GM19240 (cell line): ENCODE results near the gene PAF1.

Source experiments
- DNase-seq: peaks from one replicate; pipeline ENCODE4 v3.0.0; 2011; ENCODE audit warnings: low spot score; ENCODE audit not compliant: insufficient read length

PAF1 gene

GRCh38 chr19:39405958-39406655 lies 15.2 kb upstream of the PAF1 start:
- DNase-seq, result no peak

DNA sequence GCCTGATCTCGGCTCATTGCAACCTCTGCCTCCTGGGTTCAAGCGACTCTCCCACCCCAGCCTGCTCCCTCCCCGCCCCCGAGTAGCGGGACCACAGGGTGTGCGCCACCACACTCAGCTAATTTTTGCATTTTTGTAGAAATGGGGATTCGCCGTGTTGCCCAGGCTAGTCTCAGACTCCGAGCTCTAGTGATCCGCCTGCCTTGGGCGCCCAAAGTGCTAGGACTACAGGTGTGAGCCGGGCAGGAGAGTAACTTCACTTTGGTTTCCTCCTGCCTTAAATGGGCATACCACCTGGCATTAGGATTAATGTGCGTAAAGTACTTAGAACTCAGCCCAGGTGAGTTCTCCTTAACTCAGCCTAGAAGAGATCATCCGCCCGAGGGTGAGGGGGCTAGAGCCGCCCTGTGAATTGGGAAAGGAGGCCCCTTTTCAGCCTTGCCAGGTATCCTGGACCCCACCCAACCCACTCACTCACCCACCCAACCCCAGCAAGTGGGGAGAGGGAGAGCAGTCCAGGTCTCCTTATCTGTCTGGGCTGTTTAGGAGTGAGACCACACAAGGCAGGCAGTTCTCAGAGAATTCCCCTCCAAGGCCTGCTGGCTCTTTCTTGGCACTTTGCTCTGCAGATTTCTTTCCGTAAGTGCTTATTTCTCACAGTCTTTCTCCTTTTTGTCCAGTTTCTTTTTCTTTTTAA lies 14.5 kb upstream of the PAF1 start:
- DNase-seq, result no peak

GRCh38 chr19:39403331-39404312 lies 12.7 kb upstream of the PAF1 start:
- peak; percentile 40 for DNase-seq

- peak; percentile 35 for DNase-seq
Measured at GRCh38 chr19:39402346-39403300, 11.7 kb upstream of the PAF1 start.

DNA sequence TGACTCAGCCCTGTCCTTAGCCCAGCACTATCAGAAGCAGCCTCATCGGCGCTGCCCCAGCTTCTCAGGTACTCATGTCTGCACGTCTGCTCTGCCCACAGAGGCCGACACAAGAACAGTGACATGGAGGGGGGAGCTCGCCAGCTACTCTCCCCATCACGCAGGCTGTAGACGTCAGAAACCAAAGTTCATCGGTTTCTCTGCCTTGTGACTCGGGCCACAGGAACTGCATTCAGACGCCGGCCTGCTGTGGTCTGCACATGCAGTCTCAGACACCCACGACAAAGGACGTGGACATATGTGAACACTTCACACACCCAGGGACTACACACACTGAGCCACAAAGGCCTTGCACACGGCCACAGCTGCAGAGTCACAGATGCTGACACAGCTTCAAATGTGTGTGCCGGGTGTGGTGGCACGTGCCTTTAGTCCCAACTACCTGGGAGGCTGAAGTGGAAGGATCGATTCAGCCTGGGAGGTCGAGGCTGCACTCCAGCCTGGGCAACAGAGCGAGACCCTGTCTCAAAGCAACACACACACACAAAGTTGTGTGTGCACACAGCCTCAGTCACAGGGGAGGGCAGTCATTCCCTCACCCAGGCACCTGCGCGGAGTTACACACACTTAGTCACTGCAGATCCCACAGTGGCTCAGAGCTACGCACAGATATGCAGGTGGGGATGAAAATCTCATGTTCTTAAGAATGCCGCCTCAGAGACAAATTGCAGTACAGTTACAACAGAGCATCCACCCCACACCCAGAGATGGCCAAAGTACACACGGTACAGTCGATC lies 10.8 kb upstream of the PAF1 start:
- DNase-seq, result no peak

- DNase-seq, result no peak
Measured at GRCh38 chr19:39401070-39401548, 10.2 kb upstream of the PAF1 start.

DNA sequence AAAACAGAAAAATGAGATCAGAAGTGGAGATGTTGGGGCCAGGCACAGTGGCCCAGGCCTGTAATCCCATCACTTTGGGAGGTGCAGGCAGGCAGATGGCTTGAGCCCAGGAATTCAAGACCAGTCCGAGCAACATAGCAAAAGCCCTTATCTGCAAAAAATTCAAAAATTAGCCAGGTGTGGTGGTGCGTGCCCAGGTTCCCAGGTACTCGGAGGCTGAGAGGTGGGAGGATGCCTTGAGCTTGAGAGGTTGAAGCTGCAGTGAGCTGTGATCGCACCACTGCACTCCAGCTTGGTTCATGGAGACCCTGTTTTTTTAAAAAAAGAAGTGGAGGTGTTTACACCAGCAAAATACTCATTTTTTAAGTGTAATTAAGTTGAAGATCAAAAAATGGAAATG lies 9.2 kb upstream of the PAF1 start:
- no peak for DNase-seq

GRCh38 chr19:39399668-39400050 lies 8.8 kb upstream of the PAF1 start:
- DNase-seq, result no peak

GRCh38 chr19:39398297-39398864 lies 7.5 kb upstream of the PAF1 start:
- DNase-seq, result no peak

GRCh38 chr19:39397360-39398296 lies 6.7 kb upstream of the PAF1 start:
- peak; percentile 62 for DNase-seq

DNA sequence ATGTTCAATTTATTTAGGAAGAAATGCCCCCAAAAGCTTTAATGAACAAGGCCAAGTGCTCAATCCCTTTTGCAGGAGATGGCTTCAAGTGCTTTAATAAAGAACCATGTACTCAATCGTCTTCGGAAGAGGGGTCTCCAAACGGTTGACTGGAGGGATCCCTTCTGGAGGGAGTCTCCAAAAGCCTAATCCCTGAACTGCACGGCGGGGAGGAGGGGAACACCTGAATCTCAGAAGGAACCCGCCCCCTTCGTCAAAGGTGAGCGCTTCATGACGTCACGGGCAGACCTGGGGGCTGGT lies 505 bp downstream of the PAF1 start:
- DNase-seq, result no peak

- no peak for DNase-seq
Measured at GRCh38 chr19:39389631-39390414, 1.1 kb downstream of the PAF1 start.

GRCh38 chr19:39388657-39389056 lies 2.2 kb downstream of the PAF1 start:
- DNase-seq, result no peak

DNA sequence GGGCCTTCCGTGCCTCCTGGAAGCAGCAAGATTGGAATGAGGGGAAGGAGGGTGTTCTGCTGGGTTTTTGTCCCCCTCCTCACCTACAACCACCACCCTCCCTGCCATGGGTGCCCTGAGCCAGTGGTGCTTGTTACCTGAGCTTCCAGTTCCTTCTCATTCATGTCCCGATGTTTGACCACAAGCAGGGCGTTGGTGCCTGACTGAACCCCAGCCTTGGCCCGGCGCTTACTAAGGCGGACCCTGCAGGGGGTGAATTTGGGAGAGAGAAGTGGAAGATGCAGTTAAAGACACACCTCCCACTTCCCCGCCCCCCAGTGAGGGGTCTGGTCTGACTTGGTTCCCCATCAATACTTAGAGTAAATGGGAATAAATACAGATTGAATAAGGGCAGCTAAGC lies 4.3 kb downstream of the PAF1 start:
- DNase-seq, result no peak

- DNase-seq, result no peak
Measured at GRCh38 chr19:39385629-39386411, 5.1 kb downstream of the PAF1 start.

DNA sequence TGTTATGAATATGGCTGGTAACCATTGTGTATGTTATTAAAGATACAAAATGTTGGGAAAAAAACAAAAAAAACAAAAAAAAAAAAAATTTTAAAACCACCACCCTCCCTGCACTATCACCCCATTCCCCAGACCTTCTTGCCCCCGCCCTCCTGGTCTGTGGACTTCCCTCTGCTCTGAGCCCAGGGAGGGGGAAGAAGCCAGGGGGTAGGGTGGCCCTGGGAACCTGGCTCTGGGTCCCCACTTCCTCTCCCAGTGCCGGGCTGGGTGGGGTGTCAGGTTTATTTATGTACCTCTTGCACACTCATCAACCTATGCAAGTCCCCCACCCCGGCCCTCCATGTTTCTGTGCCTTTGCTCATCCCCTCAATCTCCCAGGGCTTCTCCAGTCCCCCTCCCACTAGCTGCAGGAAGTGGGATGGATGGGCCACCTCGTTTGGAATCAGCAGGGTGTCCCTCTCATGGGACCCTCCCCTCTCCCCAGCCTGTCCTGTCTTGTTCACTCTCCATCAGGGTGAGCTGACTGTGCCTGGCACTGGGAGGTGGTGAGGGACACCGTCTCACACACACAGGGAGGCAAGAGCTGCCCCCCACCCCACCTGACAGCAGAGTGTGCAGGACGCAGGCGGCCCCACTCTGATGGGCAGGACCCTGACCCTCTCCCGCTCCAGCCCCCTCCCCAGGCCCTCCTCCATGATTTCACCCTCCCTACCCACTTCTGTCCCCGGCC lies 5.9 kb downstream of the PAF1 start:
- no peak for DNase-seq
